Gastroesophageal sphincter (tissue), 4 donors: ENCODE measurements around the gene DHX38. TPM values are rescaled to one million over a fixed set of nuclear protein-coding genes. Genes with fewer than 3 reads are reported as not detected.

Experiments used
- ATAC-seq: fragments of 150-250 bp; one replicate; pipeline ENCODE4 v1.9.1; 2016; ENCODE audit warnings: mild to moderate bottlenecking, moderate library complexity
- H3K27ac ChIP-seq, 4 donors: fragments of 200-600 bp; sonication (generic) in 3 of 4; 1 replicate in 3 of 4; 2 replicates in 1 of 4; pipeline ENCODE4 v1.5.1; 2016 to 2019
- H3K27me3 ChIP-seq: fragments of 200-600 bp; sonication (generic); one replicate; pipeline ENCODE4 v1.5.1; 2019
- H3K36me3 ChIP-seq, 2 donors: fragments of 200-600 bp; sonication (generic); one replicate each; pipeline ENCODE4 v1.5.1; 2019; ENCODE audit warnings: control low read depth in 1 of 2
- H3K4me1 ChIP-seq, 3 donors: fragments of 200-600 bp; sonication (generic); 1 replicate in 2 of 3; 2 replicates in 1 of 3; pipeline ENCODE4 v1.5.1; 2016 to 2019; ENCODE audit warnings: control low read depth in 2 of 3
- H3K4me3 ChIP-seq, 2 donors: fragments of 200-600 bp; sonication (generic); one replicate each; pipeline ENCODE4 v1.5.1; 2019; ENCODE audit warnings: mild to moderate bottlenecking in 1 of 2, moderate library complexity in 1 of 2
- H3K9me3 ChIP-seq, 3 donors: fragments of 200-600 bp; sonication (generic); one replicate each; pipeline ENCODE4 v1.5.1; 2017 to 2019; ENCODE audit warnings: control low read depth in 2 of 3
- CTCF ChIP-seq, 4 experiments: fragments of 200-600 bp in 2 of 4; fragments of 450-650 bp in 2 of 4; sonication (generic) in 1 of 4; IDR thresholded peaks; one replicate each; pipeline ENCODE4 v1.5.1; 2017 to 2019; ENCODE audit warnings: antibody characterized with exemption in 4 of 4, mild to moderate bottlenecking in 2 of 4, moderate library complexity in 2 of 4
- EP300 ChIP-seq: sonication (generic); formaldehyde crosslinking; IDR thresholded peaks from one replicate; pipeline ENCODE4 v1.6.1; 2017; ENCODE audit warnings: antibody characterized with exemption, mild to moderate bottlenecking
- POLR2A ChIP-seq, 2 donors: fragments of 450-650 bp; IDR thresholded peaks; one replicate each; pipeline ENCODE4 v1.6.1; 2017; ENCODE audit warnings: antibody characterized with exemption in 2 of 2, mild to moderate bottlenecking in 2 of 2, moderate library complexity in 1 of 2
- POLR2AphosphoS5 ChIP-seq: sonication (generic); formaldehyde crosslinking; IDR thresholded peaks from one replicate; pipeline ENCODE4 v1.6.1; 2017; ENCODE audit warnings: antibody characterized with exemption
- WGBS, 2 donors: methylation state at CpG; one replicate each; pipeline ENCODE4 v1.1.5; 2018; ENCODE audit warnings: low coverage in 1 of 2; 5-methylcytosine and 5-hydroxymethylcytosine counted together
- total RNA-seq, 4 donors: library from RNA; depleted of rRNA; stranded (reverse); fragments of >200 nt; gene quantifications; one replicate each; pipeline ENCODE4 v1.1.0, GENCODE V29; 2016

Gene DHX38
- total RNA-seq, 4 donors from 2014 or later: 32.8 to 73.8 (median 54.4) TPM

DNA sequence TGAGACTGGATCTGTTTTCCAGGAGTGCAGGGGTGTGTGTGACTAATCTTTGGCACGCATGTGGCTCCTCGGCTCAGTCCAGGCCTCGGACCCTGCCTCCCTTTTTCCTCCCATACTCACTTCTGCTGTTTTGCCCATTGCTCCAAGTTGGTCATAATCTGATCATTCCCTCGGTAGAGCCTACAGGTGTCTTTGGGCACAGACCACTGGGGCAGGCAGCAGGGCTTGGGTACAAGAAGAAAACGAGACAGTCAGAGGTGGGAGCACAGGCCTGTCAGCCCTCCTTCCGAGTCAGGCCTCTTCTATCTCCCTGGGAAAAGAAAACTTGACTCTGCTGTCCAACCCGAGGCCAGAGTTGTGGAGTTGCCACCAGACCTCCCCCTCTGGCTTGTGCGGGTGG, 29.8 kb downstream of the DHX38 start:
- no peak for TF ChIP-seq POLR2AphosphoS5
- no peaks in the 10 kb centered on the region for H3K36me3 ChIP-seq
- WGBS, 2 donors: 57% methylated on average over 6 of the region's 8 CpGs; no CpG with 5 or more reads in 1 of the 2 donors
- H3K27ac ChIP-seq: no peak overlapping the region
- no peak overlapping the region for H3K4me3 ChIP-seq
- no peaks in the 10 kb centered on the region for H3K27me3 ChIP-seq
- H3K4me1 ChIP-seq: peaks cover 0 to 9% (median 0%) of the 10 kb centered on the region in 3 donors
- no peak for ATAC-seq
- no peaks in the 10 kb centered on the region for H3K9me3 ChIP-seq

- no peak for ATAC-seq
- WGBS, 2 donors: no CpG with 5 or more reads among the region's 3 CpGs
Observed at GRCh38 chr16:72124148-72124547, 30.5 kb downstream of the DHX38 start.

GRCh38 chr16:72124761-72125634, 31.4 kb downstream of the DHX38 start:
- peak; percentile 63 for ATAC-seq
- no peak overlapping the region for H3K4me3 ChIP-seq
- no peaks in the 10 kb centered on the region for H3K36me3 ChIP-seq
- no peaks in the 10 kb centered on the region for H3K27me3 ChIP-seq
- peak overlapping the region in 1 of 4 donors; percentile 32 for H3K27ac ChIP-seq
- H3K9me3 ChIP-seq: no peaks in the 10 kb centered on the region
- H3K4me1 ChIP-seq: peaks cover 0 to 9% (median 0%) of the 10 kb centered on the region in 3 donors
- no peak for TF ChIP-seq EP300
- peak in 3 of 4 experiments; percentile 68 to 74 (median 69) for TF ChIP-seq CTCF (IDR thresholded peaks at IDR 0.05)
- 11 to 46% methylated on average over 3 to 5 of the region's 13 CpGs for WGBS, 2 donors

More at GRCh38 chr16:72124148-72124547, 30.5 kb downstream of the DHX38 start:
- Histone ChIP-seq H3K27ac (no peak overlapping the region), H3K9me3 (no peaks in the 10 kb centered on the region), H3K4me3 (no peak overlapping the region), H3K4me1 (peaks cover 0 to 9% (median 0%) of the 10 kb centered on the region in 3 donors), H3K36me3 (no peaks in the 10 kb centered on the region), H3K27me3 (no peaks in the 10 kb centered on the region)
- TF ChIP-seq CTCF (IDR thresholded peaks at IDR 0.05) (no peak), EP300 (no peak), POLR2A (IDR thresholded peaks at IDR 0.05) (no peak), POLR2AphosphoS5 (no peak)

DNA sequence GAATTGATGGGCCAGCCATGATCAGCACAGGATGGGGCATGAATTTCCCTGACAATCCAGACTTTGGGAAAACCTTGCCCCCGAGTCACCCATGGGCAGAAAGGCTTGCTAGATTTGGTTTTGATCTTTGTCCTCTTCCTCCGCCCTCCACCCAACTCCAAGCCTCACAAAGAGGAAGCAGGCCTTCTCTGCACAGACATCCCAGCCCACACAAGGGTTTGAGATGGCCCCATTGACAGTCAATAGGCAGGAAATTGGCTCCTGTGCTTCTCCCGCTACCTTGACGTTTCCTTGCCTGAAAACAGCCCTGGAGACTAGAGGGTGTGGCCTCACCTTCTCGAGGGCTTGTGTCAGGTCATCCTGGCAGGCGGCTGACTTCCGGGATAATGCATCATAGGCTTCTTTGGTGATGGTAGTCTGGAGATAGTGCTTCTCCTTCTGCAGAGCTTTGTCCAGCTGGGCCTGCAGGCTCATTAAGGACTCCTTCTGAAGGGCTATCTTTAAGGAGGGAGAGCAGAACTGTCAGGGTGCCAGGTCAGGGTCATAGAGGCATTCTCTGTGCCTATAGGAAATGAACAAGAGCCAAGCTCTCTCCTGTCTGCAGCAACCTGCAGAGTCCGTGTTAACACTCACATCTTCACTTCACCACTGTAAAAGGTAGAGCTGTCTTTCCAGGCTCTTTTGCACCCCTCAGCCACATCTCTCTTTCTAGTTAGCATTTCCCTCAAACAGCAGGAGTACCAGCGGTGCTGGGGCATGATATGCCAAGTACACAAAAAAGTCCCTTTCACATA, 32.2 kb downstream of the DHX38 start:
- Histone ChIP-seq H3K36me3 (no peaks in the 10 kb centered on the region), H3K4me1 (peaks cover 0 to 9% (median 0%) of the 10 kb centered on the region in 3 donors), H3K4me3 (no peak overlapping the region), H3K27me3 (no peaks in the 10 kb centered on the region), H3K9me3 (no peaks in the 10 kb centered on the region), H3K27ac (peak overlapping the region in 1 of 4 donors; percentile 32)
- no peak for TF ChIP-seq CTCF (IDR thresholded peaks at IDR 0.05)
- no peak for TF ChIP-seq POLR2A (IDR thresholded peaks at IDR 0.05)
- no peak for TF ChIP-seq POLR2AphosphoS5
- no peak for TF ChIP-seq EP300
- ATAC-seq: no peak
- 80 to 93% methylated on average over 5 to 6 of the region's 9 CpGs for WGBS, 2 donors

DNA sequence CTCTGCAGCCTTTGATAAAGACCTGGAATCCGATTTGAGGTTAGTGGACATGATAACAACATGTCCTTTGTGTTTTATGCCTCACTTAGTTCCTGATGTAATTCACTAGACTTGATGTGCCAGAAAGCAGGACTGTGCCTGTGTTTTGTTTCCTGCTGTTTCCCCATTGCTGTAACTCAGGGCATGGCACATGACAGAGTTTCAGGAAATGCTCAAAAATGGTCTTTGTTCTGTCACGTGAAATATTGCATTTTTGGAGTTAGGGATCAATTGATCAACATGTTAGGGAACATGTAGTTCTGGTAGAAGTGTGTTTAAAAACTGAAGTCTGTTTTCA, 32.8 kb downstream of the DHX38 start:
- TF ChIP-seq POLR2A (IDR thresholded peaks at IDR 0.05): no peak
- TF ChIP-seq POLR2AphosphoS5: no peak
- TF ChIP-seq CTCF (IDR thresholded peaks at IDR 0.05): no peak
- no peak for TF ChIP-seq EP300
- Histone ChIP-seq H3K9me3 (no peaks in the 10 kb centered on the region), H3K4me1 (peaks cover 0 to 9% (median 0%) of the 10 kb centered on the region in 3 donors), H3K27me3 (no peaks in the 10 kb centered on the region), H3K27ac (no peak overlapping the region), H3K4me3 (no peak overlapping the region), H3K36me3 (no peaks in the 10 kb centered on the region)
- no peak for ATAC-seq
- WGBS, 2 donors: 52 to 56% methylated on average over 2 of the region's 2 CpGs
